Smooth muscle cell (in vitro differentiated cells): ENCODE data around the gene EFL1. TPM values are rescaled to one million over a fixed set of nuclear protein-coding genes. Genes with fewer than 3 reads are reported as not detected.

Experiments used
- DNase-seq: peaks from one replicate; lab custom pipeline; 2025; ENCODE audit not compliant: unreplicated experiment; lab: John Stamatoyannopoulos, UW
- H2AFZ ChIP-seq: fragments of 200-600 bp; sonication (generic); 2 replicates; pipeline ENCODE4 v1.6.0; 2016; ENCODE audit warnings: antibody characterized with exemption, low read depth, mild to moderate bottlenecking
- H3F3A ChIP-seq: fragments of 200-600 bp; sonication (generic); 2 replicates; pipeline ENCODE4 v1.6.0; 2017; ENCODE audit warnings: antibody characterized with exemption, low read depth
- H3K27ac ChIP-seq: fragments of 200-600 bp; sonication (generic); 2 replicates; pipeline ENCODE4 v1.5.1; 2016; ENCODE audit warnings: low read depth, mild to moderate bottlenecking
- H3K27me3 ChIP-seq: fragments of 200-600 bp; sonication (generic); 2 replicates; pipeline ENCODE4 v1.6.1; 2016; ENCODE audit warnings: low read depth, mild to moderate bottlenecking
- H3K36me3 ChIP-seq: fragments of 200-600 bp; sonication (generic); 2 replicates; pipeline ENCODE4 v1.5.1; 2016; ENCODE audit warnings: low read depth
- H3K4me1 ChIP-seq: fragments of 200-600 bp; sonication (generic); 2 replicates; pipeline ENCODE4 v1.5.1; 2016; ENCODE audit warnings: low read depth
- H3K4me2 ChIP-seq: fragments of 200-600 bp; sonication (generic); 2 replicates; pipeline ENCODE4 v1.6.0; 2016; ENCODE audit warnings: mild to moderate bottlenecking
- H3K4me3 ChIP-seq: fragments of 200-600 bp; sonication (generic); 2 replicates; pipeline ENCODE4 v1.5.1; 2016; ENCODE audit warnings: mild to moderate bottlenecking
- H3K79me2 ChIP-seq: fragments of 200-600 bp; sonication (generic); 2 replicates; pipeline ENCODE4 v1.6.0; 2016; ENCODE audit warnings: low read depth, mild to moderate bottlenecking
- H3K9ac ChIP-seq: fragments of 200-600 bp; sonication (generic); 2 replicates; pipeline ENCODE4 v1.6.0; 2016; ENCODE audit warnings: low read depth
- H3K9me3 ChIP-seq: fragments of 200-600 bp; sonication (generic); replicated peaks from 2 replicates; pipeline ENCODE4 v1.5.1; 2016; ENCODE audit warnings: low read depth
- H4K20me1 ChIP-seq: fragments of 200-600 bp; sonication (generic); 2 replicates; pipeline ENCODE4 v1.6.0; 2016; ENCODE audit warnings: low read depth
- CTCF ChIP-seq: fragments of 200-600 bp; sonication (generic); IDR thresholded peaks from 2 replicates; pipeline ENCODE4 v1.5.1; 2017; ENCODE audit warnings: borderline replicate concordance, mild to moderate bottlenecking, antibody characterized with exemption; ENCODE audit not compliant: insufficient read depth, poor library complexity, severe bottlenecking
- WGBS: methylation state at CpG from one replicate; pipeline ENCODE4 v1.1.7; 2016; ENCODE audit warnings: low lambda C conversion rate; 5-methylcytosine and 5-hydroxymethylcytosine counted together
- polyA plus RNA-seq: library from polyadenylated mRNA; unstranded; fragments of >200 nt; fragmentation: Nextera tagmentation; extraction: Ambion mirVana; gene quantifications from 2 replicates; pipeline ENCODE4 v1.2.1, GENCODE V29; 2016
- total RNA-seq: library from RNA; depleted of rRNA; stranded (reverse); fragments of >200 nt; gene quantifications from 2 replicates; pipeline ENCODE4 v1.2.3, GENCODE V29; 2014

Gene EFL1
- total and polyA plus RNA-seq, 2 experiments from 2014 or later: 4.5 to 12.8 TPM

GRCh38 chr15:82129149-82129692 lies 133.3 kb downstream of the EFL1 start:
- H3K27ac ChIP-seq: no peak overlapping the region
- H3K4me2 ChIP-seq: no peak overlapping the region
- H2AFZ ChIP-seq: no peak overlapping the region
- H3K27me3 ChIP-seq: no peaks in the 10 kb centered on the region
- WGBS: 75% methylated on average over 1 of the region's 1 CpG
- no peak for DNase-seq
- H3K36me3 ChIP-seq: no peaks in the 10 kb centered on the region
- H3F3A ChIP-seq: no peaks in the 10 kb centered on the region
- H3K4me1 ChIP-seq: no peaks in the 10 kb centered on the region
- no peak overlapping the region for H3K4me3 ChIP-seq
- no peaks in the 10 kb centered on the region for H3K79me2 ChIP-seq
- no peak for TF ChIP-seq CTCF
- no peaks in the 10 kb centered on the region for H3K9me3 ChIP-seq
- no peak overlapping the region for H3K9ac ChIP-seq
- H4K20me1 ChIP-seq: no peaks in the 10 kb centered on the region

DNA sequence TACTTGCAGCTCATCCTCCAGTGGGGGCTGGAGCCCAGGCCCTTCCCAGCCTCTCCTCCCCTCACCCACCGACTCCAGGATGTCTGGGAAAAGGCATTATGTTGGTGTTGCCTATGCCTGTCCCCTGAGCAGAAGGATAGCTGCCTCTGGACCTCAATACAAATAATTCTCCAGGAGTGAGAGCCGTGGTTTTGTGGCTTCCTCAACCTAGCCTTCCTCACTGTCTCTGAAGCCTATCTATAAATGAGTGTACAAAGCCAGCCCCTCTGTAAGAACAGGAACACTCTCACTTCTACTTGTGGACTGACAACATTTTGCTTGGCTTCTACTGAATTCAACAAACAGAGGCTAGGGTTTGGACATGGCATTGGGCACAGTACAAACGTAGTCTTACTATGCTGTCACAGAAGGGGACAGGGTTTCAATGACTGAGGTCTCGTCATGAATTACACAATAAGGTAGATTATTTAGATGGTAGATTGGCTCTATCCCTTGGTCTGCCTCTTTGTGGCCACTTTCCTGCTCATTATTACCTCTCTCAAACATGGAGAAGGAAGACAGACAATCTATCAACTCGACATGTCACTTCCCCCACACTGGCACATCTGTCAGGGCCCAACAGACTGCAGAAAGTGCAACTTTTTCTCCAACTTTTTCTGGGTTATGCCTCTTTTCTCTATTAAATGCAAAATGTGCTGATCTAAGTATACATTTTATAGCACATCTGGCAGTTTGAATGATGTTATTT lies 134.0 kb downstream of the EFL1 start:
- 68% methylated on average over 5 of the region's 5 CpGs for whole genome bisulfite sequencing
- Histone ChIP-seq H2AFZ (no peak overlapping the region), H4K20me1 (no peaks in the 10 kb centered on the region), H3K9ac (no peak overlapping the region), H3F3A (no peaks in the 10 kb centered on the region), H3K4me1 (no peaks in the 10 kb centered on the region), H3K27me3 (no peaks in the 10 kb centered on the region), H3K27ac (peak overlapping the region; percentile 47), H3K36me3 (no peaks in the 10 kb centered on the region), H3K4me3 (no peak overlapping the region), H3K4me2 (no peak overlapping the region), H3K9me3 (no peaks in the 10 kb centered on the region), H3K79me2 (no peaks in the 10 kb centered on the region)
- TF ChIP-seq CTCF: no peak
- no peak for DNase-seq

DNA sequence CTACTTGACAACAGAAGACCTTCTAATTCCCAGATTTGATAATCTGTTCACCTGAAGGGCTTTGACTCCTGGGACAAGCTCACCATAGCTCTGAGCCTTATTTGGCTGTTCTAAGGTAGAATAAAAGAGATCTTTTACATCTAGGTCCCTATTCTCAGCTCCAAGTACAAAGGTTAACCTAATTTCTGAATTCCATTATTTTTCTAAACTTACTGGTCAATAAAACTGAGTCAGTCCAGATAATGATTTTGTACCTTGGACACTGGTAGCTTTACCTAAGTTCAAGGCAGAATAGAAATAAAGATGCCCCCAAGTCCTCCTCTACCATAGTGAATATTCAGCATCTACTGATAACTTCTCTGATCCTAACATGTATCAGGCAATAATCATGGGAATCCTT lies 135.0 kb downstream of the EFL1 start:
- no peak overlapping the region for H3K4me3 ChIP-seq
- no peak overlapping the region for H3K4me2 ChIP-seq
- no peaks in the 10 kb centered on the region for H4K20me1 ChIP-seq
- H3K4me1 ChIP-seq: peaks cover under 1% of the 10 kb centered on the region
- H3F3A ChIP-seq: peaks cover 3% of the 10 kb centered on the region
- H3K36me3 ChIP-seq: no peaks in the 10 kb centered on the region
- H3K9me3 ChIP-seq: no peaks in the 10 kb centered on the region
- no peak overlapping the region for H3K9ac ChIP-seq
- no peak overlapping the region for H2AFZ ChIP-seq
- no peaks in the 10 kb centered on the region for H3K79me2 ChIP-seq
- no peak for DNase-seq
- no peak for TF ChIP-seq CTCF
- H3K27ac ChIP-seq: no peak overlapping the region
- no peaks in the 10 kb centered on the region for H3K27me3 ChIP-seq

- no peak for TF ChIP-seq CTCF
- Histone ChIP-seq H4K20me1 (no peaks in the 10 kb centered on the region), H3K9ac (no peak overlapping the region), H3K27ac (no peak overlapping the region), H3K27me3 (no peaks in the 10 kb centered on the region), H3F3A (peaks cover 7% of the 10 kb centered on the region), H2AFZ (no peak overlapping the region), H3K4me3 (no peak overlapping the region), H3K4me1 (peaks cover 4% of the 10 kb centered on the region), H3K9me3 (no peaks in the 10 kb centered on the region), H3K79me2 (no peaks in the 10 kb centered on the region), H3K4me2 (no peak overlapping the region), H3K36me3 (no peaks in the 10 kb centered on the region)
- no peak for DNase-seq
- WGBS: 99% methylated on average over 3 of the region's 3 CpGs
These were observed 136.2 kb downstream of the EFL1 start for GRCh38 chr15:82126346-82126745.
